Measurements from ENCODE around the gene NOS1AP.

- TF ChIP-seq POLR2AphosphoS5 (IDR thresholded peaks at IDR 0.05; ENCODE audit: low read depth, low read length) (no peak), POLR2A (IDR thresholded peaks at IDR 0.05; ENCODE audit: low read depth, low read length) (no peak), TAF1 (IDR thresholded peaks at IDR 0.05; ENCODE audit: low read depth, low read length) (no peak), SPI1 (IDR thresholded peaks at IDR 0.05; ENCODE audit: low read depth, low read length) (no peak)
These were observed 314.0 kb downstream of the NOS1AP start for GRCh38 chr1:162383516-162383915.
